Activated CD4-positive, CD25-positive, alpha-beta regulatory T cell treated with anti-CD3 and anti-CD28 coated beads, Interleukin-2, amount 50 U/mL, for 16 hours (primary cell): ENCODE measurements around the gene SLC25A39.

Source experiments
- DNase-seq: peaks from one replicate; pipeline ENCODE4 v3.0.0-alpha.2; 2020; ENCODE audit warnings: low read depth, low spot score

The SLC25A39 gene

GRCh38 chr17:44279346-44279665 lies 45.3 kb downstream of the SLC25A39 start:
- no peak for DNase-seq

GRCh38 chr17:44277976-44278375 lies 46.6 kb downstream of the SLC25A39 start:
- DNase-seq, result no peak

- no peak for DNase-seq
Observed at GRCh38 chr17:44273607-44274006, 51.0 kb downstream of the SLC25A39 start.

GRCh38 chr17:44272954-44273353 lies 51.7 kb downstream of the SLC25A39 start:
- DNase-seq, result no peak

- DNase-seq, result no peak
Observed at GRCh38 chr17:44272321-44272951, 52.2 kb downstream of the SLC25A39 start.
